Mesenteric fat pad (tissue), 1 donor: Measurements from ENCODE around the gene VPS37B. TPM values are rescaled to one million over a fixed set of nuclear protein-coding genes. Genes with fewer than 3 reads are reported as not detected.

Experiments
- DNase-seq: peaks from one replicate; pipeline ENCODE4 v3.0.0-alpha.2; 2020; ENCODE audit warnings: low spot score
- total RNA-seq: library from RNA; stranded (reverse); fragmentation: NEBNext Ultra II Directional; extraction: Animal tissue kit (Norgen Biotek cat#: 25700); gene quantifications from one replicate; pipeline ENCODE4 v1.2.1, GENCODE V29; 2021
- donor health status: DM: yes; HTN: yes; CAD: no.

Gene VPS37B
- total RNA-seq, 1 donor from 2014 or later, result 27.5 TPM

DNA sequence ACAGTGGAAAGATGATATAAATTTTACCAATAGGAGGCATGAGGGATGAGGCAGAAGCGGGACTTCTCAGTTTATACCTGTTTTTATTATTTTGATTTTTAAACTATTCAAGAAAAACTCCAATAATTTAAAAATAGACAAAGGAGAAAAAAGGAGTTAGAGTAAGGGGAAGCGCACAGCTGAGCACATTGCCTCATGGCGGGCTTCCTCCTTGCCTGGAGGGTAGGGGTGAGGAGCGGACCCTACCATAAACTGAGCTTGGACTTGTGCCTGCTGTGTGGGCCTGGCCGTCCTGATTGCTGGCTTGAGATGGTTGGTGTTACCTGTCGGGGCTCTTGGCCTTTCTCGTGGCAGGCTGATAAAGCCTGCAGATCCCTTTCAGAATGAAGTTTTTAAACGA lies 75.8 kb downstream of the VPS37B start:
- no peak for DNase-seq

DNA sequence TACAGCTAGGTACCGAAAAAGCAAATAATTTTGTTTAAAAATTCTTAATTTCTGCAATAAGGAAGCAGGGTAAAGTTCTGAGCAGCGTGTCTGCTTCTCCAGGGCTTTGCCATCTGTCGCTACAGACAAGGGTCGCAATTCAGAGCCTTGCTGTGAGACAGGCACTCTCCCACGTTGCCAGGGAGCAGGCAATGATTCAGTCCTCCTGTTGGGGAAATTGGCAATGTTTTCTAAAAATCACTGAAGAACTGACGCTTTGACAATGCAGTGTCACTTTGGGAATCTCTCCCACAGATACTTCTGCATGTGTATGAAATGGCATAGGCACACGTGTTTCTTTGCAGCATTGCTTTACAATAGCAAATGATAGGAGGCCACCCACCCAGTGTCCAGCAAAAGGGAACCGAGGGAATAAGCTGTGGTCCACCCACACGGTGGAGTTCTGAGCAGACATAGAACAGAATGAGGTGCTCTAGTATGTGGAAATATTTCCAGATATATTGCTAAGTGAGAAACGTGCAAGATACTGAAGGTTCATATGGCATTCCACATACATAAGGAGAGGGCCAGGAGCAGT lies 76.6 kb downstream of the VPS37B start:
- no peak for DNase-seq

Other genes starting within 250 kb of the VPS37B start
- gene HCAR2, start 192.8 kb downstream of the VPS37B start, total RNA-seq, result 33.6 TPM
- gene HCAR3, start 179.3 kb downstream of the VPS37B start, total RNA-seq, result 7.2 TPM
- 6.1 TPM for gene HCAR1, start 165.3 kb downstream of the VPS37B start, total RNA-seq
- 35.1 TPM for gene DENR, start 143.3 kb downstream of the VPS37B start, total RNA-seq
- 0.35 TPM for gene CCDC62, start 121.6 kb downstream of the VPS37B start, total RNA-seq
- 30.2 TPM for gene HIP1R, start 60.7 kb downstream of the VPS37B start, total RNA-seq
- gene ABCB9, start 70.3 kb upstream of the VPS37B start, total RNA-seq, result 2.2 TPM
- 8.6 TPM for gene OGFOD2, start 79.1 kb upstream of the VPS37B start, total RNA-seq
- gene ARL6IP4, start 84.6 kb upstream of the VPS37B start, total RNA-seq, result 132 TPM